AG08395 (cell line): Measurements from ENCODE around the gene ANAPC2.
"Not testable (repeated sequence)": the region's sequence is repeated elsewhere in the genome, so short reads cannot be mapped to it uniquely, and the experiment has no call there.

Experiments
- DNase-seq: peaks from one replicate; pipeline ENCODE4 v3.0.0; 2012; ENCODE audit warnings: mixed read lengths, low spot score

ANAPC2 gene

GRCh38 chr9:137143459-137143858, 44.9 kb downstream of the ANAPC2 start:
- no peak for DNase-seq

- DNase-seq = no peak
Measured at GRCh38 chr9:137141976-137142936, 46.1 kb downstream of the ANAPC2 start.

GRCh38 chr9:137141050-137141810, 47.1 kb downstream of the ANAPC2 start:
- no peak for DNase-seq

GRCh38 chr9:137140151-137141012, 48.0 kb downstream of the ANAPC2 start:
- DNase-seq = no peak

GRCh38 chr9:137139468-137140150, 48.8 kb downstream of the ANAPC2 start:
- no peak for DNase-seq

- peak; percentile 61 for DNase-seq
Measured at GRCh38 chr9:137138722-137139467, 49.5 kb downstream of the ANAPC2 start, which contains the start of gene GRIN1. Gene GRIN1, plus strand, starts transcription at chr9:137139154. Its CDS starts 333 bp downstream, at chr9:137139487.

- DNase-seq = no peak
Measured at GRCh38 chr9:137138058-137138721, 50.2 kb downstream of the ANAPC2 start.

- DNase-seq = no peak
Measured at GRCh38 chr9:137136881-137137607, 51.3 kb downstream of the ANAPC2 start.

- no peak for DNase-seq
Measured at GRCh38 chr9:137136261-137136880, 52.0 kb downstream of the ANAPC2 start.

- not testable (repeated sequence) for DNase-seq
Measured at GRCh38 chr9:137135154-137135553, 53.2 kb downstream of the ANAPC2 start.

- DNase-seq = no peak
Measured at GRCh38 chr9:137134191-137134590, 54.2 kb downstream of the ANAPC2 start.

- DNase-seq = no peak
Measured at GRCh38 chr9:137130176-137130755, 58.1 kb downstream of the ANAPC2 start.

- peak; percentile 99 for DNase-seq
Measured at GRCh38 chr9:137129456-137130175, 58.7 kb downstream of the ANAPC2 start.

- no peak for DNase-seq
Measured at GRCh38 chr9:137128862-137129455, 59.4 kb downstream of the ANAPC2 start.

GRCh38 chr9:137128158-137128861, 60.0 kb downstream of the ANAPC2 start:
- no peak for DNase-seq

GRCh38 chr9:137127301-137128157, 60.8 kb downstream of the ANAPC2 start:
- no peak for DNase-seq
